Daoy (cell line): ENCODE data around the gene CCDC178. TPM values are rescaled to one million over a fixed set of nuclear protein-coding genes. Genes with fewer than 3 reads are reported as not detected.
"Not testable (repeated sequence)": the region's sequence is repeated elsewhere in the genome, so short reads cannot be mapped to it uniquely, and the experiment has no call there.

Experiments
- DNase-seq: peaks from one replicate; pipeline ENCODE4 v3.0.0-alpha.2; 2015; ENCODE audit warnings: low read depth
- total RNA-seq: library from RNA; depleted of rRNA; stranded (reverse); fragments of >200 nt; shearing (Covaris generic); gene quantifications from 2 replicates; pipeline ENCODE4 v1.2.3, GENCODE V29; 2014

The CCDC178 gene
- total RNA-seq, 1 experiment from 2014 or later, result not detected

DNA sequence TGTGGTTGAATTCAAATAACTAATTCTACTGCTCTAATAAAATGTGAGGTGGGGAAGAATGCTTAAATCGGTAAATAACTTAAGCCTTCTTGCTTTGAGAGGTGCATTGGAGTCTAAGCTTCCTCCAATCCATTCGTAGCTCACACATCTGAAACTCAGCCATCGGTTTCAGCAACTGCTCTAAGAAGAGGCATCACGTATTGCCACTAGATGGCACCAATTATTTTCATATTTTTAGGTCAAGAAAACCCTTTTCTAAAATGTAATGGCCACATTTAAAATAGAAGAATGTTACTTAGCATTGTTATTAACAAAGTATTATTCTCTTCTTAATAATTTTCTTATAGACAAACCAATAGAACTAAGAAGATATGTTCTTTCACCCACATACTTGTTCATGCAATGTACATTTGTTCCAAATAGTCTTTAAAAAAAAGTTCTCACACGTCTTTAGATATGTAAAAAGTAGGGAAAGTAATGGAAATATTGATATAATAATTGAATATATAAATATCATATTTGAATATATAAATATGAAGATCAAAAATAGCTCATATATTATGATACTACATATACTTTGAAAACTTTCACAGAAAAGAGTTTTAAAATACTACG, 229.8 kb downstream of the CCDC178 start:
- DNase-seq, result peak; percentile 15

DNA sequence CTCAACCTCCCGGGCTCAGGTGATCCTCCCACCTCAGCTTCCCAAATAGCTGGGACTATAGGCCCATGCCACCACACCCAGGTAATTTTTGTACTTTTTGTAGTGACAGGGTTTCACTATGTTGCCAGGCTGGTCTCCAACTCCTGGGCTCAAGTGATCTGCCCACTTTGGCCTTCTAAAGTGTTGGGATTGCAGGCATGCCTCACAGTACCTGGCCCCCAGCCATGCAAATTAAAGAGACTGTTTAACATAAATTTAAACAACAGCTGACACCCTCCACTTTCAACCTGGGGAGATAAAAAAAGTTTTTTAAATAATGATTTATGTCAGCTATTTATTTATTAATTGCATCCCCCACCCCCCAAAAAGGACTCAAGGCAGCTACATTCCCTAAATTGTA, 234.7 kb downstream of the CCDC178 start:
- no peak for DNase-seq

DNA sequence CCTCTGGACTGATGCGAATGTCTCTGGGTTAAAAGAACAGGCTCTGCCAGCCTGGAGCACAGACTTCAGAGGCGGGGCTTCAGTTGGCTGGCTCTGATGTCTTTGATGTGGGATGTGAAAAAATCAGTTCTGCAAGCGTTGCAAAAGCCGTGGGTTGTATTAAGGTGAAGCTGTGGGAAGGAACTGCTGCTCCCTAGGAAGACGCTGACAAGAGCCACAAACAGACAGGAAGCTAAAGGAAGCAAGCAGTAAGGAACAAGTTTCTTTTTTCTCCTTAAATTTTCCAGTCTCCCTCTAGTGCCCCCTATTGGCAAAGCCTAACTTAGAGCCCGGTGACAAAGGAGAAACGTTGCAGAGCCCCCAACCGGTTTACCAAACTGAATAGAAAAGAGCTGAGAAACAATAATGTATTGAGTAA, 239.0 kb downstream of the CCDC178 start:
- peak; percentile 23 for DNase-seq

DNA sequence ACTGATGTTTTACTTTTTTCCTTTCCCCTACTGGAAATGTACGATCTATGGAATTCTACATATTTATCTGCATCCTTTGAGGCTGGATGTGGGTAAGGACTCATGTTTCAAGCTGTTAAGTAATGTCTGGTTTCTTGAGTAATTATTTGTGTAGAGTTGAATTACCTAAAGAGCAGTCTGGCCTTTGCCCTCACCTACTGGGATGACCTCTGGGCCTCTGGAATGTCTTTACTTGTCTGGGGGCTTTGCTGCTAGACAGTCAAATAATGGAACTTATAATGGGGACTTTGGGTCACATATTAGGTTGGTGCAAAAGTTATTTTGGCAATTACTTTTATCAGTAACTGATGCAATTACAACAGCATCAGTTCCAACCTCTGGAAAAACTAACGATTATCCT, 244.7 kb downstream of the CCDC178 start:
- no peak for DNase-seq

DNA sequence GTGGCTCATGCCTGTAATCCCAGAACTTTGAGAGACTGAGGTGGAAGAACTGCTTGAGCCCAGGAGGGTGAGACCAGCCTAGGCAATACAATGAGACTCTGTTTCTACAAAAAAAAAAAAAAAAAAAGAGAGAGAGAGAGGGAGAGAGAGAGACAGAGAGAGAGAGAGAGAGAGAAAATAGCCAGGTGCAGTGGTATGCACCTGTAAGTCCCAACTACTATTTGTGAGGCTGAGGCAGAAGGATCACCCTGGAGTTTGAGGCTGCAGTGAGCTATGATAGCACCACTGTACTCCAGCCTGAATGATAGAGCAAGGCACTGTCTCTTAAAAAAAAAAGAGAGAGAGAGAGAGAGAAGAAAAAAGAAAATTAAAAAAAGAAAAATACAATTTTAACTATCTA, 245.7 kb downstream of the CCDC178 start:
- no peak for DNase-seq

DNA sequence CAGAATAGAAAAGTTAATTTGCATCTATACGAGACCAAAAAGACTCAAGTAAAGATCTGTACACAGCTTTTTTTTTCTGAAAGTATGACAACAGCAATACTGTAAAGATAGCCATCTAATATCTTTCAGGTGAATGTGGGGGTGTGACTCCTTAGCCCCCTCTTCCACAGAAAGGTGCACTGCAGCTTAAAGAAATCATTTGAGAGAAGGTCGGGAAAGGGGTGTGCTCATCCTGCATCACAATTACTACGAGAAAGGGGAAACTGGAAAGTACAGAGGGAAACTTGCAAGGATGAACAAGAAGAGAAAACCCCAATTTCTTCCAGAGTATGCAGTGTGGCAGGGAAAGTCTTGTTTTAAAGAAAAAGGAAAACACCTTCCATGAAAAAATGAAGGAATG, 255.6 kb downstream of the CCDC178 start:
- DNase-seq, result no peak

DNA sequence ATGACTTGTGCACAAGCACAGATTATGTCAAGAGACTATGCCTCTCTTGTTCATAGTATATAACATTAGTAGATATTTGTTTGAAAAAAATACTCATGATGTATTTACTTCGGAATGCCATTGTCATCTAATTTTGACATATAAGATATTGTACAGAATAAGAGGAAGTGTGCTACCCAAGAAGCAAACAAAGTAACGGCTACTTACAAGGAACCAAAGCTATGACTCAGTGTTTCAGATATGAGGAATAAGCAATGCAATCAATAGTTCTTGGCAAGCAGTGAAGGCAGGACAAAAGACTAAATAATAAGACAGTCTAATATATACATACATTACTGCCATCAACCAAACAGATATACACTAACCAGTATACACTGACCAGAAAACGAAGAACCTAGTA, 256.3 kb downstream of the CCDC178 start:
- DNase-seq, result no peak

DNA sequence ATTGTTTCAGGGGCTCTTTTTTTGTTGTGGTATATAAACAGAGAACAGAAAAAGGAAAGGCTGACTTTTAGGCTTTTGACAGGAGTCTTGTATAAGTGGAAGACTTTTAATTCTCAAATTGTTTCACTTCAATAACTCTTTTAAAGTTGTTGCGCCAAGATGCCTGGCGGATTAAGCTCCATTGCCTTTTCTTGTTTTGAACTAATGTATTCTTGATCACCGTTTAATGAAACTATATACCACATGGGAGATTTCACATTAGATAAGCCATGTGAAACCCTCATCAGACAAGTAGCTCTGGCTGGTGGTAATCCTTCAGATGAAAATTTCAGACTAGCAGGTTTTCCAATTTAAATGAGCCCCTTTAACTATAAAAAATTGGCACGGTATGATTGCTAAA, 257.4 kb downstream of the CCDC178 start:
- DNase-seq, result no peak

DNA sequence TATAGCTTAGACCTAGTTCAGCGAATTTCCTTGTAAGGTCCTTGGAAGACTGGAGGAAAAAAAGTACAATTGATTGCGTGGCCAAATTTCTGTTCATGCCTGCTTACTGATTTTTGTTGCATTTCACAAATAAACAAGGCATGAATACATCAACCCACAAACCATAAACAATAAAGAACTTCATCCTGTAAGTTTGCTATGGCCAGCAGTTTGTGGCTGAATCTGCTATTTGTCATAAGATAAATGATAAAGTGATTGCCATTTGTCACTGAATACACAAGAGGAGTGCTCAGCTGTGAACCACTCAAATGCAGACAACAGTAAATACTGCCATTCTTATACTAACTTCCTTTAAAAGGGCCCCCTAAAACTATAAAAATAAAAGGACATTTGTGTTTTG, 259.5 kb downstream of the CCDC178 start:
- no peak for DNase-seq

DNA sequence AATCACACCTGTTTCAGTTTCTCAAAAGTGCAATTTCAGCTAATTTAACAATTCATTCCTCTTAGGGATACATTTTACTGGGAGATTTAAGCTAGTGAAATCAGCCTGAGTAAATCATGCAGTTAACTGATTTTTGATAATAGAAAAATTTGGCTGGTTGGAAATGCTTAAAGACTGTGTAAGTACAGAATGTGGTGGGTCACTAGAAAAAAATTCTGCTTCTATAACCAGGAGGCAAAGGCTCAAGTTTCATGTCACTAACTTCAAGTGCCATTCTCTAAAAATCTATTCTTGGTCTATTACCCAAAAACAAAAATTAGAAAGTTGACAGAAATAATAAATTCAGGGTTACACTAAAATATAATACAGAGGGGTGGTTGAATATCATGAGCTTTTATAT, 271.3 kb downstream of the CCDC178 start:
- no peak for DNase-seq

DNA sequence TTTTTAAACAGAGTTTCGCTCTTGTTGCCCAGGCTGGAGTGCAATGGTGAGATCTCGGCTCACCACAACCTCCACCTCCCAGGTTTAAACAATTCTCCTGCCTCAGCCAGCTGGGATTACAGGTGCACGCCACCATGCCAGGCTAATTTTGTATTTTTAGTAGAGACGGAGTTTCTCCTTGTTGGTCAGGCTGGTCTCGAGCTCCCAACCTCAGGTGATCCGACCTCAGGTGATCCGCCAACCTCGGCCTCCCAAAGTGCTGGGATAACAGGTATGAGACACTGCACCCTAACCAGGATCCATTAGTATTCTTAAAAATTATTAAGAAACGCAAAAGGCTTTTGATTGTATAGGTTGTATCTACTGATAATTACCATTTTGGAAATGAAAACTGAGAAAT, 276.4 kb downstream of the CCDC178 start:
- not testable (repeated sequence) for DNase-seq

DNA sequence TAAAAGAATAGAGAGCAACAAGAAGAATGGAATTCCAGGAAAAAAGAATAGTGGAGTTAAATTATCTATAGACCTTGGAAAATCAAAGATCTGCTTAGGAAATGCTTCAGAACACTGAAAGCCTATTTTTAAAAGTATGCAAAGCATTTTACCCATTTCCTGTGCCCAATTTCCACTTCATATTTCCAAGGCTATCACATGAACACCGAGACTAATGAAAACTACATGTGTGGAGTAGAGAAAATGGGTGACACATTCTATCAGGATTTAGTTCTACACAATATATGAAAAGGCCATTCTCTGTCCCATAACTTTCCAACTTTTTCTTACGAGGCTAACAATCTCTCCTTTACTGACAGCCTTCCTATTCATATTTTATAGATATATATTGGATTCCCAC, 279.4 kb downstream of the CCDC178 start:
- no peak for DNase-seq

DNA sequence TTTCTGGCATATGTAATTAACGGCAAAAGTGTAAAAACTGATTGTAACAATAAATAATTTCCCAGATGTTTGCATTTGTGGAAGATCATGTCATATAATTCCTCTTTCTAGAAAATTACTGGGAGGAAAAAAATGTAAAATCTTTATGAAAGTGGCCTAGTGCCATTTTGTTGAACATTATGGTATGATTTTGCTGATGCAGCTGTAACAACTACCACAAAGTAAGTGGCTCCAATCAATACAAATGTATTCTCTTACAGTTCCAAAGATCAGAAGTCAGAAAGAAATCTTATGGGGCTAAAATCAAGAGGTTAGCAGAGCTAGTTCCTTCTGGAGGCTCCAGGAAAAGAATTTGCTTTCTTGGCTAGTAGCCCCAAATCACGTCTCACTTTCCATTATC, 281.4 kb downstream of the CCDC178 start:
- DNase-seq, result no peak

DNA sequence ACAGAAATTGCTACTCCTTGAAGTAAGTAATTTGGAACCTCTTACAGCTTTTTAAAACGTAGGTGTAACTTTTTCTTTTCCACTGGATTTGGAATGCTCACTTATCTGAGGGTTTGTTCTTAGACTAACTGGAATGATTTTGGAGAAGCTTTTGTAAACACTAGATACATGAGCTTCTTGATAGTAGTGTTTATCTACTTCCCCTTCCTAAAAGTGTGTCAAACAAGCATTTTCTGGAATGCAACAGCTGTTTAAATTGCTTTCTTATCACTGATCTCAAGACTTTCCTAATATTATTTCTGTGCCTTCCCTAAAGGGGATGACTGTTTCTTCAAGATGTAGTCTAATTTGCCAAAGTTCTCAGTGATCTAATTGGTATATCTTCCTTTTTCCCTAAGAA, 282.6 kb downstream of the CCDC178 start:
- no peak for DNase-seq

DNA sequence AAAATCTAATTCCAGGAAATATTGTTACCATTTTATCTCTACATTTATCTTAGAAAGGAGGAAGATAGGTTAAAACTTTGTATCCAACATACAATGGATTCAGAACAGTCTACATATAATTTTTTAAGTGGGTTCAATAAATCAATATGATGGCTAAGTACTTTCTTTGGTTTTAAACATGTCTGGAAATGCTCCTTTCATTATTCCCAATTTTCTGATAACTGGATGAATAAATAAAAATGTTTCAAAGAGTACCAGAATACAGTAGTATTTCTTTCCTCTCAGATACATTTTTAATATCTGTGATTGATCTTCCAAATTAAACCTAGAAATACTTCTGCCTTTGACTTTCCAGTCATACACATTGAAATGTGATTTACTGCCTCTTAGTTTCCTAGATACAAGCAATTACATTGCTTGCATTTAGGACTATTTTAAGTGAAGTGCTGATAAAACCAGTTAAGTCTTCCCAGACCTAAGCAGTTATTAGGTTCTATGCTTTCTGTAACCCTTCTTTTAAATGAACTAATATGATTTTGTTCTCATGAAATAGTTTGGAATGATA, 283.5 kb downstream of the CCDC178 start:
- no peak for DNase-seq

DNA sequence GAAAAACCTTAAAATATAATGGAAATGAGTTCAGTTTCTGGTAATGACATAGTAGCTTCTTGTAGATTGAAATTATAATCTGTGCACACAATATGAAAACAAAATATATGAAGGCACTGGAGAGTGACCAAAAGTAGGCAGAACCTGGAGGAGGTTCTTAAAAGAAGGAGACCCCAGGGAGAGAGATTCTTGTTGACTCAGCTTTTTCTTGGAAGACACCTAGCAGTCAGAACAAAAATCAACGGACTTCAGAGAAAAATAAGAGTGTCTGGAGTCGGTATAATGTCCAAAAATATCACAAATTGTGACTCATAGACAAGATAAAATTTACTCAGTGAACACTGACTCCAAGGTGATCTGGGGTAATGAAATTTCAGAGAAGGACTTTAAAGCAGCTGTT, 286.5 kb downstream of the CCDC178 start:
- no peak for DNase-seq

DNA sequence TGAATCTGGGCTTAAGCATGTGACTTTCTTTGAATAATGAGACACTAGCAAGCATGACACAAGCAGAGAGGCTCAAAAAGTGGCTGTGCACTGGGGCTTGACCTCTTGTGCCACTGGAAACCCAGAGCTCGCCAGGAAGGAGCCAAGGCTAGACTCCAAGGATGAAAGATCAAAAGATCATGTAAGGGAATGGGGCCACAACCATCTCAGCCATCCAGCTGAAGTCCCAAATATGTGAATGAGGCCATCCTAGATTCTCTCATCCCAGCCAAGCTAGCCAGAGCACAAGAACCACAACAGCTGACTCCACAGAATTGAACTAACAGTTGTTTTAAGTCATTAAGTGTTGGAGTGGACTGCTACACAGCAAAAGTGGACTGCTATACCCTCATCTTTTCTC, 288.1 kb downstream of the CCDC178 start:
- DNase-seq, result no peak

DNA sequence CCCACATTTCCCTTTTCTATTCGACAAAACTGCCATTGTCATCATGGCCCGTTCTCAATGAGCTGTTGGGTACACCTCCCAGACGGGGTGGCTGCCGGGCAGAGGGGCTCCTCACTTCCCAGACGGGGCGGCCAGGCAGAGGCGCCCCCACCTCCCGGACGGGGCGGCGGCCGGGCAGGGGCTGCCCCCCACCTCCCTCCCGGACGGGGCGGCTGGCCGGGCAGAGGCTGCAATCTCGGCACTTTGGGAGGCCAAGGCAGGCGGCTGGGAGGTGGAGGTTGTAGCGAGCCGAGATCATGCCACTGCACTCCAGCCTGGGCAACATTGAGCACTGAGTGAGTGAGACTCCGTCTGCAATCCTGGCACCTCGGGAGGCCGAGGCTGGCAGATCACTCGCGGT, 292.7 kb downstream of the CCDC178 start:
- not testable (repeated sequence) for DNase-seq

DNA sequence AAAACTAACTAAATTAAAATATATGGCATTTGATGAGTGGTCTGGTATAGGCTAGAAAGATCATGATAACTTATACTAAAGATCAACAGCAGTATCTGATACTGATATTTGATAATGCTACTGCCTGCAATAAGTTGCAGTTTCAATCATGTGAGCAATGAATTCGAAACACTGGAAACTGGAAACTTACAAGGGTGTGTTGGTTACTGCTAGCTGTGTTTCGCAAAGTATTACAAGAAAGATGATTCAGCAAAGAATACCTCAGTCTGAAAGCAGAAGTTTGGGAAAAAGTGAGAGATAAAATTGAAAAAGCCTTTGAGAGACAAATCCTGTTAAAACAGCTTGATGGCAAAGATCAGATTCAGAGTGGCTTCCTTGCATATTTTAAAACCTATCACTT, 294.5 kb downstream of the CCDC178 start:
- no peak for DNase-seq

DNA sequence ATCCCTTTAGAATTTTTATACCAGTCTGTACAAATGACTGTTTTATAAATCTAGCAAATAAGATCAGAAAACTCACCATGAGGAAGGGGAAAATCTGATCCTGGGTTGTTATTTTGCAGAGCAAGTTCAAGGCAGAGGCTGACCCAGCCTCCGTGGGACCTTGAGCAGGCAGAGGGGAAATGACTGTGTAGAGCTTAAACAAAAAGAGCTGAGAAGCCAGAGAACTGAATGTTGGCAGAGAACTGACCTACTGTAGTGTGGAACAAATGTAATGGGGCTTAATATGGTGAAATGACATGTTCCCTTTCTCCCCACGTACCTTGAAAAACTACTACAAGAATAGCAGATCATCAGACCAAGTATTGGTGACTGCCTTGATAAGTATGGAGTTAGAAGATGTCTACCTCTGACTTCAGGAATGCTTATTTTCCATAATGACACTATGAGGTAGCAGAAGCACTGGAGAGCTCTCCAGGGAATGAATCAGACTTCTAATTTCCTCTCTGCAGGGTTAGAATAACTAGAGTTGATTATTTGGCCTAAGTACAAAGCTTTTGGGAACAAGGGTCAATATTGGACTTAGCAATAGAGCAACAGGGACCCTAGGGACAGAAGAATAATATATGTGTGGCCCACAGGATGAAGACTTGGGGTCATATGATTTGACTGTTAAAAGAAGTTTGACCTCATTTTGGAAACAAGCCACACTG, 304.4 kb downstream of the CCDC178 start:
- DNase-seq, result no peak

DNA sequence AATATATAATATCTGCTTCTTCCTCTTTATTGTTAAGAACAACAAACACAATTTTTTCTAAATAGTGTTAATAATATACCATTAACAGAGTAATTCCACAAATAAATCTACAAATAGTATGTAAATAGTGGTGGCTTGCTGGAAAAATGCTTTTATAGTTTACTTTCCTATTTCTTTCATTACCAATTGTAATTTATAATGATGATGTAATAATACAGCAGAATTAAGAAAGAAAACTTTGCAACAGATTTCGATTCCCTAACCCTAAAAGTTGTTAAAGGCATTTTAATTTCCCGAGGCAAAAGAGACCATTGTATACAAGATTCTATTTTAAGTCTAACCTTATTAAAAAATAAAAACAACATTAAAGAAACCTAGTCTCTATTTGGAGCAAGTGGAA, 307.9 kb downstream of the CCDC178 start:
- DNase-seq, result no peak

DNA sequence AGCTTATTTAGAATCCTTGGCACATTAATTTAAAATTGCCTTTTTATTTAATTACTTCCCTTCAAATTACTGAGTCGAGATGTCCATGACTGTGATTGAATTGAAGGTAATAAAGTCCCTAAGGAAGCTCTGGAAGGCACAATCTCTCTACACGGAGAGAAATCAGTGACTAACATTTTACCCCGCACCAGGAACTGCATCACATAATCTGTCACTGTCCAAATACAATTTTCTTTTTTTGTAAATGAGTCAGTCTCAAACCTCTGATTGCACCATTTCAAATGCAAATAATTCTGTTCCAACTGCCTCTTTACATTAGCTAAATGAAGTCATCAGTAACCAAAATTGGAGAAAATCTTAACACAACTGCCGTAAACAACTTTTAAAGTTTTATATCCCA, 311.9 kb downstream of the CCDC178 start:
- peak; percentile 34 for DNase-seq

DNA sequence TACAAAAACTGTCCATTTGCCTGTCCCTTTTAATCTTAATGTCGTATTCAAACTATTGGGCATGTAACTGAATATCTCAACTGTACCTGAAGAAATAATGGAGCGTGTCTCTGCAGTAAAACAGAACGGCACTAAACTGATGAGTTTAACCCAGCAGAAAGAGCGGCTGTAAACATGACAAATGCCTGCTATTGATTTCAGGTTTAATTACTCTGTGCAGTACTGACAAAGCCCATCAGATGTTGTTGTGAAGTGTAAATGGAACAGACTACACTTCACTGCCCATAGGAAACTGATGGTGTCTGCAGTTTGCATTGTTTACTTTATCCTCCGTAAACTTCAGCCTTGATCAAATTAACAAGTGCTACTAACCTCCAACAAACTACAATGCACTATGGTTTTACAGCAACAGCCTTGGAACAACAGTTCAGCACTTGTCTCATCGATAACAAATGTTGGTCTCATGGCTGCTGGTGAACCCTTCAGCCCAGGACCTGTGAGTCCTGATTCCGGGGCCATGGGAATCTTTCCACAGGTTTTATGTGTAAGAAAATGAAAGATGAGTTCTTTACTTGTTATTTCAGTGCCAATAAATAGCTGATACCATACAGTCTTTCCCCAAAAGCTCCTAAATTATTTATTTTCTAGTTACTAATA, 316.5 kb downstream of the CCDC178 start:
- DNase-seq, result no peak
